GM19372 (cell line): Measurements from ENCODE around the gene DDX53.

Experiments used
- ATAC-seq: cut with Tn5 transposase; IDR thresholded peaks from one replicate; pipeline ENCODE4 v1.9.1; 2021; ENCODE audit warnings: mild to moderate bottlenecking, low read depth, moderate library complexity; ENCODE audit not compliant: unreplicated experiment

Gene DDX53

DNA sequence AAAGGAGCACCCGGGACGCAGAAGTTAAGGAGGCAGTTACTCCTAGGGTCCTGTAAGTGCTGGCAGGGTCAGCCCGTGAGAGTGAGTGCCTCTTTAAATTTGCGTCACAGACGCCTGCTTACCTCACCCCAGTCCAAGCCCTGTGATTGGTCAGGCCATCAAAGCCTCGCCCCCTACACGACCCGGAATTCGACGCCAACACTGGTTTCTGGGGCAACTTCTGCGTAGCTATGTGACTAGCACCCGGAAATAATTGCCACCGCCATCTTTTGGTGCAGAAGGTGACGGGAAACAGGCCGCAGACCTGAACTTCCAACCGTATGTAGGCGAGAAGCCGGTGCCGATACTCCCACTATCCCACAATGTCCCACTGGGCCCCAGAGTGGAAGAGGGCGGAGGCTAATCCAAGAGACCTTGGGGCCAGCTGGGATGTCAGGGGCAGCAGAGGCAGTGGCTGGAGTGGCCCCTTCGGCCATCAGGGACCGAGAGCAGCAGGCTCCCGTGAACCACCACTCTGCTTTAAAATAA is at the start of gene DDX53:
Gene DDX53, plus strand, starts transcription at position 265 of the 528 bp plus-strand sequence. Its CDS starts 98 bp downstream, at position 363.
- no peak for ATAC-seq

DNA sequence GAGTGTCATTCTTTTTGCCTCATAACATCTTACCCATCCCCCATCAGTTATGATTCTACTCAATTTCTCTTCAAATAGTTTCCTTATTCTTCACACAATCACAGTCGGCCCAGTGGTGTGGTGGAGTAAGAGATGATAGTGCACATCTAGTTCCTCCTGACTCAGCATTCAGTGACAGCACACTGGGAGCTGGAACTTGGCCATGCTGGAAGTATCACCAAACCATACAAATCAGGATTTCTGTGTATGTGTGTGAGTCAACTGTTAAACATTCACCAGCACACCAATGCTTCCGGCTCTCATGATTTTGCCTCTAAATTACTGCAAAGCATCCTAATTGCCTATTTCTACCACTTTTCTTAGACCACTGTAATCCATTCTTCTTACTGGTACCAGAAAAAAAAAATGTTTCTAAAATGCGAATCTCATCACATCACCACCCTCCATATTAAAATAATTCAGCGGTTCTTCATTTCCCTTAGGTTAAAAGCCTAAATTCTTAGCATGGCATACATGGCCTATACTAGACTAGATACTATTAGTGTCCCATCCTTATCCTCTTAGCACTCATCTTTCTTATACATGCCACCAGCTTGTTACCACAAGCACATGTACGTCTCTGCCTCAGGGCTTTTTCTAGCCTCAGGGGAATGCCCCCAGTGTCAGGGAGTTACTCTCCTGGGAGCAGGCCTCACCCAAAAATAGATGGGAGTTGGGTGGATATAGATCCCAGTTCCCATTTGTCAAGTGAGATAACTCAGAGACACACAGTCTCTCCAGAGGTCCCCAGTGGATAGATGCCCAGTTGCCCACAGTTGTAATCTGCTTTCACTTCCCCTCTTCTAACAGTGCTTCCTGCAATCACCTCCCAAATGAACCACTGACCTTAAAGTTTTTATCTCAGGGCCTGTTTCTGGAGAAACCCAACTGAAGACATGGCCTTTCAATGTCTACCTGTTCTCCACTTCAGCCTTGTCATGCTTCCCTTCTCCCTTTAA is 49.2 kb upstream of the DDX53 start:
- ATAC-seq: no peak

DNA sequence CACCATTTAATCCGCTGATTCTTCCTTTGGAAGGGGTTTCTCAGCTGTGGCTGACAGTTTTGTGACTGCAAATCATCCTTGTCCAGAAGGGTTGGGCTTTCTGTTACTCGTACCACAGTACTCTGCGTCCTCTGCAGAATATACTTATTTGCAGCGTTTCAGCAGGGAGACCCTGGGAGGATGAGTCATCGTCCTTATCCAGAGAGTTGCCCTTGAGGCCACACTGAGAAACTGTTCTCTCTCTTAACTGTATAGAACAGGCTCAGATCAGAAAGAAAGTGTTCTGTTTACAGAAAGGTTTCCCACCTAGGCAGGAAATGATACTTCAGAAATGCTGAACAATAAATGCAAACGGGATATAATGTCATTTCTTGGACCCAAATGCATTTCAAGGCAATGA is 47.8 kb upstream of the DDX53 start:
- no peak for ATAC-seq

DNA sequence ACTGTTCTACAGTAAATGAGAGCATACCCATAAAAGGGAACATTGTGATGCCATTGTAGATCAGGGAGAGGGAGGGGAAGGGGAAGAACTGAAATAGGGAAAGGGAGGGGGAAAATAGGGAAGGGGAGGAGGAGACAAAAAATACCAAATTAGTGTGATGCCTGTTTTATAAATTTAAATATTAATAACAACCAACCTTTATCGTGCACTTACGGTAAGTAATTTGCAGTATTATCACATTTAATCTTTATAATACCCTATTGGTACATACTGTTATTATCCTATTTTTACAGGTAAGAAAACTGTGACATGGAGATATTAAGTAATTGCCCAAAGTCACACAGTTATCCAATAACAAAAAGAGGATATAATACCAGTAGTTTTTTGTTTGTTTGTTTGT is 41.5 kb upstream of the DDX53 start:
- ATAC-seq: no peak

DNA sequence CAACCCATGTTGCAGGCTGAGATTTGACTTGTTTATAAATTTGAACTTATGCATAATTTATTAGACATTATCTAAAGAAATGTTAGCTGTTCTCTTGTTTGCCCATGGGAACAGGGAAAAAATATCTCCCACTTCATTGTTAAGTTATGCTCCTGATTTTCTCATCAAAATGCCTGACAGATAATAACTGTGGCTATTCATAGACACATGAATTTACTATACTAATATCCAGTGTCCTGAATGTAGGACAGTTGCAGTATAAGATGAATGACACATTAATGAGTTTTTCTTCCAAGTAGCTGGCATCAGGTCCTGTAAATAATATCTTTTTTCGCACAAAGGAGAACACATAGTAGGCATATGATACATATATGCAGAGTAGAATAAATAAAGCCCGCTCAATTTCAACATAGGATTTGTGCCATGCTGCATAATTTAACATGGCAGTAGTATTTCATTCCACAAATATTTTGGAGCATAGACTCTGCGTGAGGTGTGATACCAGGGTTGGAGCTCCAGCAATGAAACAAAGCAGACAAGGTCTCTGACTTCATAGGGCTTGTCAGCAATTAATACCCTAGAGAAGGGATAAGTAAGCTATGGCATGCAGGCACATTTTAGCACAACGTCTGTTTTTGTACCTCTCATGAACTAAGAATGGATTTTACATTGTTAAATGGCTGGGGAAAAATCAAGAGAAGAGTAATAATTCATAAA is 40.4 kb upstream of the DDX53 start:
- no peak for ATAC-seq

DNA sequence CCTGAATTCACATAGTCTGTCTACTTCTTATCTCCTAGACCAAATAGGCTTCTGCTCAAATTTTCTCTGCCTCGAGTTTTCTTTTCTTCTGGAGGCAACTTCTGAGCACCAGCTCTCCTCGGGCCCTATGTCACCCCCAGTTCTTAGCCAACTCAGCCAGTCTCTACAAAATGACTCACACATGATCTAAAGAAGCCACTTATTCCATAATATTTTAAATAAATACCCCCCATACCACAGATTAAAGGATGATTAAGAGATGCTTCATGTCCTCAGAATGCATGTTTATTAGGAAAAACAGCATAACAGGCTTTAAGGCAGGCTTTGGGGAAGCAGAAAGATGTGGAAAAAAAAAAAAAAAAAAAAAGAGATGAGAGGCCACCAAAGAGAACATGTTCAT is 36.6 kb upstream of the DDX53 start:
- ATAC-seq: no peak

DNA sequence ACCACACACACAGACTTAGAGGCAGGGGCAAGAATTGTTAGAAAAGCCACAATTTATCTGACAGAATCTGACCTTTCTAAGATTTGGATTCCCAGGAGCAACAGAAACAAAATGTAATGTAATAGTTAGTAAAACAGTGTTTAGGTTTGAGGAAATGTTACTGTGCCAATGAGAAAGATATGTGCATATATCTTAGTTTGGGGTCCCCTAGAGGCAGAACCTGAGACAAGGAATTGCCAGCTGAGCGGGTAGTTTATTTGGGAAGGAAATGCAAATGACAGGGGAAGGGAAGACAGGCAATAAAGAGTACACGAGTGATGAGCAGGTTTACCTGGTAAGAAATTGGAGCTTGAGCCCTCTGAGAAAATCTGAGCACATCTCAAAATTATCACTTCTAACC is 31.3 kb upstream of the DDX53 start:
- ATAC-seq: no peak

DNA sequence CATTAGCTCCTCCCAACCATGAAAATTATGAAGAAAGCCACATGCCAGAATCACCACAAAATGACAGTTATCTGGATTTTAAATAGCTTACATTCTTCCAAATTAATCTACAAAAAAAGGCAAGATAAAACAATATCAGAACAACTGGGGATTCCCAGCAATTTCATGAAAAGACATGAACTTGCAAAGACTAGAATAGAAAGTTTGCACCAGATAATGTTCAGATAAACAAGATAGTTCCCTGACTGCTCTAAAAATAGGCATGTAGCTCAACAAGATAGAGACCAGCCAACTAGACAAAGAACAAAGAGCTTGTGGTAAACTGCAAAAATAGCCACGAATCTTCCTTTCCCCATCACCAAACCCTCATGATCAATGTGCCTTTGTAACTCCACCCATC is 30.3 kb upstream of the DDX53 start:
- no peak for ATAC-seq

DNA sequence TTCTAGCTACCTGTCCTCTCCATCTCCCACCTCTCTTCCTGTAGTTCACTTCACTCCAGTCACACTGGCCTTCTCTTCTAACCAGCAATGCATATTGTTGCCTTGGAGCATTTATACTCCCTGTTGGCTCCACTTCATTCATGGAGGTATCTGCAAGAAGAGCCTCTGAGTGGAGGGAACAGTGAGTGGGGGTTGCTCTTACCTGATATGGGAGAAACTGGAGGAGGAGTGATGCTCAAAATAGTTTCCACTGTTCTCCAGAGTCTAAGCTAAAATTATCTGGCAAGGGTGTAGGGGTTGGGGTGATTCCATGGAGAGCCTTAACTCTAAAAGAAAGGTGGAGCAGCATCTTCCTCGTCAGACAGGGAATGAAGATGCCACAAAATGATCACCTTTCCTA is 28.9 kb upstream of the DDX53 start:
- ATAC-seq: no peak

DNA sequence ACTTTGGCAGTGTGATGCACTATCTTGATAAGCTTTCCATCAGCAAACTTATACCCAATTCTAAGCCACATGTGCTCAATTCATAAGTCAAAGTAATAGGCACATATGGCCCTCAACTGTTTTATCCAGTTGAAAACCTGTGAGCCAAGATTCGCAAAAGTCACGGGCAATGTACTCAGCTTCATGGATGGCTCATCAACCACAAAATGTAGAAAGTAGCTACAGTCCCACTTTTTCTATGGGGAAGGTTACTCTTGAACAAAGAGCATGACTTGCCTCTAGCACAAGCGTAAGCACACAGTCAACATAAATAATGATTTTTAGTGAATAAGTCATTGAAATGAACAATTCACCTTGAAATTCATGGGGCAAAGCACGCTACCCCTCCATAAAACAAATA is 25.1 kb upstream of the DDX53 start:
- ATAC-seq: no peak

DNA sequence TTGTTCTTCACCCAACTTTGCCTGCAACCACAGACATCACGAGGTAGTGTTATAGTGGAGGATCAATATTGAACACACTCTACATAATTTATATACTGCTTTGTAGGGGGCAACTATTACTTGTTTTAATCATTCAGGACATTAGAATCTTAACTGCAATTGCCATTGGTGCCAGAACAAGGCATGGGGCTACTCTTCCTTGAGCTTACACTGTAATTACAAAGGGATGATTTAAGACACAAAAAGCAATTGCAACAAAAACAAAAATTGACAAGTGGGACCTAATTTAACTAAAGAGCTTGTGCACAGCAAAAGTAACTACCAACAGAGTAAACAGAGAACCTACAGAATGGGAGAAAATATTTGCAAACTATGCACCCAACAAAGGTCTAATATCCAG is 24.0 kb upstream of the DDX53 start:
- no peak for ATAC-seq

DNA sequence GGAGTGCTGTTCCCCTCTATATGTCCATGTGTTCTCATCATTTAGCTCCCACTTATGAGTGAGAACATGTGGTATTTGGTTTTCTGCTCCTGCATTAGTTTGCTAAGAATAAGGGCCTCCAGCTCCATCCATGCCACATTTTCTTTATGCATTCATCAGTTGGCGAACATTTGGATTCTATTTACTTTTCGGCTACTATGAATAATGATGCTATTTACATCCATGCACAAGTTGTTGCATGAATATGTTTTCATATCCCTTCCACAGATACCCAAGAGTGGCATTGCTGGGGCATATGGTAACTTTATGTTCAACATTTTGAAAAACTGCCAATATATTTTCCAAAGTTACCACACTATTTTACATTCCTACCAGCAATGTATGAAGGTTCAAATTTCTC is 13.8 kb upstream of the DDX53 start:
- no peak for ATAC-seq

DNA sequence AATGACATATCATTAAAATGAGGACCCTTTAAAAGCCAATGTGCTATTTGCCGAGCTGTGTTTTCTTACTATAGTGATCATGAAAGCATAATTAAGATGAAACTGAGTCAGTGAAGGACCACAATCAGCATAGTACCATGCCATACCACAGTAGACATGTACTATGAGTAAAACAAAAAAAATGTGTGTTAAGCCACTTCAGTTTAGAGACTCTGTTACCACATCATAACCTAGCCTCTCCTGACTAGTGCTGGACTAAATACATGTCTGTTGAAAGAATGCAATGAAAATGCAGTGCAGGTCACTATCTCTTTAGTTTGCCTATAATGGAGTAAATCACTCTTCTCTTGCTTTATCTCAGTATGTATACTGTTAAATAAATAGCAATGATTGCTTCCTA is 12.3 kb upstream of the DDX53 start:
- ATAC-seq: no peak

DNA sequence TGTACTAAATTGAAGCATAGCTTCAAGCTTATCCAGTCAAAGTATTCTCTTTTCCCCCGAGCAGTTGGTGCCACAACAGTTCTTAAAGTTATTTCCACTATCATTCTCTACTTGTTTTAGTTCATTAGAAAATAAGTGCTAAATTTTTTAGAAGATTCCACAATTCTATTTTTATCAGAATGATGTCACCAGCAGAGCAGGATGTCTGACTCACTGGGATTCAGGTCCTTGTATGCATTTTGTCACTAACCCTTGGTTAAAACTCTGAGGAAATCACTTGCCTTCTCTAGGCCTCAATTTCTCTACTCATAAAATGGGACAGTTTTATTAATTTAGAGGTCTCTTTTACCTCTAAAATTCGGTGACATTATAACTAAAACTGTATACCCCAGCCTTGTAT is 3.4 kb downstream of the DDX53 start:
- no peak for ATAC-seq

DNA sequence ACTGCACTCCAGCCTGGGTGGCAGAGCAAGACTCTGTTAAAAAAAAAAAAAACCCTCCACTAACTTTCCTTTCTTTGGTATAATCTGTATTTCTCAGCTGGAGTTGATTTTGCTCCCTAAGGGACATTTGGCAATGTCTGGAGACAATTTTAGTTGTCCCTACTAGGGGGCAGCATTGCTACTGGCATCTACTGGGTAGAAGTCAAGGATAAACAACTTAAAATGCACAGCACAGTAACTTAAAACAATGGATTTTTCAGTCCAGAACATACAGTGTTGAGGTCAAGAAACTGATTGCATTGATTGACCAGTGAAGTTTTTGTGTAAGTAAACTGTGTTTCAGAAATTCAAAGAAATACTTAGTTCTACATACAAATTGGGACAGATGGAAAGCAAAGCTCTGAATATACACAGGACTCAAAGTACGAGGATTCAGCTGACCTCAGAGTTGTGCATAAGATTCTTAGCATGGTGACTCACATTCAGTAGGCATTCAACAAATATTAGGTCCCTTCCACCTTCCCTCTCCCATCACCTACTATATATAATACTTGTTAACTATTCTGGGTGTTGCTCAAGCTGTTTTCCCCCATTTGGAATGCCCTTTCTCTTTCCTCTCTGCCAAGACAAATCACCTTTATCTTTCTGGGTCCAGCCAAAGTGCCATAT is 8.8 kb downstream of the DDX53 start:
- no peak for ATAC-seq

DNA sequence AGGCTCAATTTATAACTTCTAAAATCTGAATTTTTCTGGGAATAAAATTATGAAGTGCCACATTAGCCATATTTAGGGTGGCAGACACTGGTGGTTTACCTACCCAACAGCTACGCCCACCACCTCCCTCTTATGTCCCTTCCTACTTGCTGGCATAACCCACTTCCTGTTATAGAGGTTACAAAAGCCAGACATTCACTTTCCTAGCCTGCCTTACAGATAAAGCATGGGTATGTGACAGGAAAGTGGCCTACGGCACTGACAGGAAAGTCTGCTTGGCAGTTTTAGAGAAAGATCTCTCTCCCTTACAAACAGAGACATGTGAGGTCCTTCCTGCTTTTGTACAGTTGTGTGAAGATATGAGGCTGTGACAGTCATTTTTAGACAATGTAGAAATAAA is 12.4 kb downstream of the DDX53 start:
- ATAC-seq: no peak

DNA sequence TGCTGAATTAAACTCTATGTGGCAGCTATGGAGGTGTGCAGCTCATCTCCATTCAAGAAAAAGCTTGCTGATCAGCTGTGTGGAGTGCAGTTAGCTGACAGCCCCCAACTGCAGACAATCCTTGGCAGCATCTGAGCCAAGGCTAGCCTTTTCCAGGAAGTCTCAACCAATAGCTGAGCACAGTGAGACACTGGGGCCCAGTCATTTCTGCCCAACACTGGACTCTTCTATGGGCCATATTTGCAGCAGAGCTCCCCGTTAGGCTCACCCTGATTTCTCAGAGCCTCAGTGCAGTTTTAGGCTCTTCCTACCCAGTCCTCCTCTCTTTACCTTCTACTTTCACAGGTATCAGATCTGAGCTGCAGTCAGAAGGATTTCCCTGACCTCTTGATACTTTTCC is 12.9 kb downstream of the DDX53 start:
- ATAC-seq: no peak

DNA sequence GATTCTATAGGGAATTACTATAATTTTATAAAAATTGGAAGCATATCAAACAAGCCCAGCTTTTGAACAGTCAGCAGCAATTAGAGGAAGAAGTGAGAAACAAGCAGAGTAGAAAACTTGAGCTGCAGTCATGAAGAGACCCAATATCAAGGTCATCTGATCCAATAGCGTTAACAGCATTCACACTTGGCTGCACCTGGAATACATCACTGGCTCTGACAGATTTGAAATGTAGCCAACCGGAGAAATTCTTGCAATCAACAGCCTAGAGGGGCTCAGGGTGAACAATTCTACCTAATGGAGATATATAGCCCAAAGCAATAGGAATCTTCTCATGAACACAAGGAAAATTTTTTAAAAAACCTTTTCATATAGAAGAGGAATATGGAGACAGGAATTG is 13.6 kb downstream of the DDX53 start:
- ATAC-seq: no peak

DNA sequence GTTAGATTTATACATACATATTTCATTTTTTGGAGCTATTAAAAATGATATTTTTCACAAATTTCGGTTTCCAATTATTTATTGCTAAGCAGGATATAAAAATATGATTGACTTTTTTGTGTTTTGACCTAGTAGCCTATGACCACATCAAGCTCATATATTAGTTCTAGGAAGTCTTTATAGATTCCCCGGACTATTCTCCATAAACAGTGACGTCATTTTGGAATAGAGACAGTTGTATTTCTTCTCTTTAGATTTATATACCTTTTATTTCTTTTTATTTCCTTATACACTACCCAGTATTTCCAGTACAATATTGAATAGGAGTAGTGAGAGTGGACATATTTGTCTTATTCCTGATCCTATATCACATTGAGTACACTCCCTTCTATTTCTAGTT is 31.8 kb downstream of the DDX53 start:
- ATAC-seq: no peak

DNA sequence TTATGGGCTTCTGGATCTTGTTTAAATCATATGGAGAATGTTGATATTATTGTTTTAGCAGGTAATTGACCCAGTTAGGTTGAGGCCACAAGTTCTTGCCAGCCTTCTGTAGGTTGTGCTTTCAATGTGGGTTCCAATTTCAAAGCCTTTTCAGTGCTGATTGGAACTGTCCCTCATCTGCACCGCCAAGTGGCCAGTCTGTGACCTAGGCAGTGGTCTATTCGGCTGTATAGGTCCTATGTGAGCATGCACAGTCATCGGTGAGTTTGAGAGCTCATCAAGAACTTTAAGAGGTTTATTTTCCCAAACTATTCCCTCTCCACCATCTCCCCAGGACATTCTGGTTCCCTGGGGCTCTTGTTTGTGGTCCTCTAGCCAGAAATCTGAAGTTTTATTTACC is 35.7 kb downstream of the DDX53 start:
- ATAC-seq: no peak

DNA sequence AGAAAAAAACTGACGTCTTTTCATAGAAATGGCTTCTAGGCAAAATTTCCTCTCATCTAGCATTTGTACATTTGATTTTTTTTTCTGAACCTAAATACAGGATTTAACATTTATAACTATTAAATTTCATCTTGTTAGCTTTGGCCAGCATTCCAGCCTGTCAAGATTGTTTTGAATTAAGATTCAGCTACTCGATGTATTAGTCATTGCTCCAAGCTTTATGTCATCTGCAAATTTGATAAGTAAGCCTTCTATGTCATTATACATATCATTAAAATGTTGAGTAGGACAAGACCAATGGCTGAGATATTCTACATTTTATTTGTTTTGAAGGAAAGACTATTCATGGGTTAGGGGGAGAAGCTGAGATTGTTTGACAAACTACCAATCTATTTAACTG is 46.7 kb downstream of the DDX53 start:
- no peak for ATAC-seq
